Coronary artery (tissue), 2 donors: ENCODE measurements around the gene NDST3.

Experiments
- DNase-seq: peaks from one replicate; pipeline ENCODE4 v3.0.0-alpha.2; 2017; ENCODE audit warnings: low spot score
- H3K27ac ChIP-seq, 2 donors: fragments of 200-600 bp; sonication (generic); one replicate each; pipeline ENCODE4 v1.5.1; 2016 to 2019
- H3K4me3 ChIP-seq: fragments of 200-600 bp; sonication (generic); 2 replicates; pipeline ENCODE4 v1.5.1; 2016; ENCODE audit warnings: mild to moderate bottlenecking, moderate library complexity
- TF ChIP-seq, protein P1 (sequence below): fragments of 200-600 bp; sonication (generic); IDR thresholded peaks from one replicate; pipeline ENCODE4 v1.5.1; 2019; ENCODE audit warnings: antibody characterized with exemption

The NDST3 gene

DNA sequence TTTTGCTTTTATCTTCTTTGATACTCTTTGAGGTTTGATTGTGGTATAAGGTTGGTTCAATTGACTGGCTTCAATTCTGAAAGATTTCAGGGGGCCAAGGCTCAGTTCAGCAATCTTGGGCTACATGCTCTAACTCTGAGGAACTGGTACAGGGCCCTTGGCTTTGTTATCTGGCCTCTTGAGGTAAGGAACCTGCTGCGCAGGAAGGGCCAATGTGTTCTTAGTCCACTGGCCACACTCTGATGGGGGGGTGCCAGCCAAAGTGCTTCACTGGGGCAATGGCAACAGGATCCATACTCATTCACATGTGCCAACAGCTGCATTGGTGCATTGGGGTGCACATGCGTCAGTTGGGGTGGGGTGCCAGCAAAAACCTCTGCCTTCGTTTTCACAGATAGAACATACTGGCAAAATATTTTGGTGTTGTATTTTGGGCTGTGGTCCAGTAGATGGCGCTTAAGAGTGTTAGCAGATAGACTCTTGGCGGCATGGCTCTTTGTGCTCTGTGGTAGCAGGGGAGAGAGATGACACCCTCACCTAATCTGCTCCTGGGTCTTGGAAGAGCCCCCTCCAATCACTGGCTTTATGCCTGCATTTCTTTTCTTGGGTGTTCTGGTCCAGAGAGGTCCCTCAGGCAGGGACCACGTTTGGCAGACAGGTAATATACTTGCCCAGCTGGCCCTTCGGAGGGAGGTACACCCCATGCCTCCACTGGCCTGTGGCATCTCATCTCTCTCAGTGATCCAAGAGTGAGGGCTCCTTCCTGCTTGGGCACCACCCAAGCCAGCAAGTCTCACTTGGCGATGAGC is 42.9 kb downstream of the NDST3 start:
- TF ChIP-seq, protein P1, sequence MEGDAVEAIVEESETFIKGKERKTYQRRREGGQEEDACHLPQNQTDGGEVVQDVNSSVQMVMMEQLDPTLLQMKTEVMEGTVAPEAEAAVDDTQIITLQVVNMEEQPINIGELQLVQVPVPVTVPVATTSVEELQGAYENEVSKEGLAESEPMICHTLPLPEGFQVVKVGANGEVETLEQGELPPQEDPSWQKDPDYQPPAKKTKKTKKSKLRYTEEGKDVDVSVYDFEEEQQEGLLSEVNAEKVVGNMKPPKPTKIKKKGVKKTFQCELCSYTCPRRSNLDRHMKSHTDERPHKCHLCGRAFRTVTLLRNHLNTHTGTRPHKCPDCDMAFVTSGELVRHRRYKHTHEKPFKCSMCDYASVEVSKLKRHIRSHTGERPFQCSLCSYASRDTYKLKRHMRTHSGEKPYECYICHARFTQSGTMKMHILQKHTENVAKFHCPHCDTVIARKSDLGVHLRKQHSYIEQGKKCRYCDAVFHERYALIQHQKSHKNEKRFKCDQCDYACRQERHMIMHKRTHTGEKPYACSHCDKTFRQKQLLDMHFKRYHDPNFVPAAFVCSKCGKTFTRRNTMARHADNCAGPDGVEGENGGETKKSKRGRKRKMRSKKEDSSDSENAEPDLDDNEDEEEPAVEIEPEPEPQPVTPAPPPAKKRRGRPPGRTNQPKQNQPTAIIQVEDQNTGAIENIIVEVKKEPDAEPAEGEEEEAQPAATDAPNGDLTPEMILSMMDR, result no peak
- no peak overlapping the region for H3K4me3 ChIP-seq
- DNase-seq, result no peak
- H3K27ac ChIP-seq, result no peak overlapping the region

DNA sequence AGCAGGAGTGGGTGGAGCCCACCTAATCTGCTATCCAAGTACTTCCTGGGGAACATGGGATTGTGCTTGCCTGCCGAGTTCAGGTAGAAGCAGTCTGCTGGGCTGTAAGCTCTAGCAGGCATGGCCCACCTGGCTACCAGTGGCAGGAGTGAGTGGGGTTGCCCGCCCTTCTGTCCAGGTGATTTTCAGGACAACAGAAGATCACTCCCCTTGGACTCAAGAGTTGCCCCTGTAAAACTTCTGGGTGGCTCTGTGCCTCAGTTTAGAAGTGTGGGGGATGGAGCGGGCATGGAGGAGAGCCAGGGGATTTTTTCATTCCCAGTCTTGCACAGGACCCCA is 43.5 kb downstream of the NDST3 start:
- H3K27ac ChIP-seq, result no peak overlapping the region
- TF ChIP-seq, protein P1, result no peak
- H3K4me3 ChIP-seq, result no peak overlapping the region
- no peak for DNase-seq

DNA sequence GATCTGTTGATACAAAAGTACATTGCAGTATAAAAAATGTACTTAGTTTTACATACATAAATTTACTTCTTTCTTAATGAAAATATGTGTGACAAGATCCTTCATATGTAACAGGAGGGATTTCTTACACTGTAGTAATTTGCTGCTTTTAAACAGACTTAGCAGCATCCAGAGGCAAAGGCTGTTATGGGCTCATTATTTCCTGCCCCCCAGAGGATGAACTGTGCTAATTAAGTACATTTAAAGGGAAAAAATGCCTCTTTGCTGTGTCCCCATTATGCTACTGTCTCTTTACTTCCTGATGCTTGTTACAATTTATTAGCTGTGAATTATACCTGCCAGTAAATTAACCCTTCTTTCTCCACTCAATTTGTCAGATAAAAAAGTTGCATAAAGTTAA is 47.1 kb downstream of the NDST3 start:
- no peak overlapping the region for H3K27ac ChIP-seq
- TF ChIP-seq, protein P1, result no peak
- no peak overlapping the region for H3K4me3 ChIP-seq
- DNase-seq, result no peak

DNA sequence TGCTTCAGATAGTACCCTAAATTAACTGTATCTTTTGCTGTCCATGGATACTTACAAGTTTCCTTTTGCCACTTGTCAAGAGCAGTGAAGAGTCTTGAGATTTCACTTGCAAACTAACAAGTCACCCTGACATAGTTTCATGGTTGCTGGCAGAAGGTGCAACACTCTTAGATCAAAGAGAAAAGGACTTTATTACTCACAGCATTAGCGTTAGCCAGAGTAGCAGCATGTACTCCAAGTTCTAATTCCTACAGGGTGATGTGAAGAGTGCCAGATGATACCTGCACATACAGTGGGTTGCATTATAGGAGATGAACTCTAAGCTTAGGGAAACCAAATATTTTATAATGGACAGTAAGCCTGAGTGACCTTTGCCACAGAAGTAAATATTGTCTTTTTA is 47.9 kb downstream of the NDST3 start:
- DNase-seq, result no peak
- Histone ChIP-seq H3K27ac (no peak overlapping the region), H3K4me3 (no peak overlapping the region)
- TF ChIP-seq, protein P1, result no peak

DNA sequence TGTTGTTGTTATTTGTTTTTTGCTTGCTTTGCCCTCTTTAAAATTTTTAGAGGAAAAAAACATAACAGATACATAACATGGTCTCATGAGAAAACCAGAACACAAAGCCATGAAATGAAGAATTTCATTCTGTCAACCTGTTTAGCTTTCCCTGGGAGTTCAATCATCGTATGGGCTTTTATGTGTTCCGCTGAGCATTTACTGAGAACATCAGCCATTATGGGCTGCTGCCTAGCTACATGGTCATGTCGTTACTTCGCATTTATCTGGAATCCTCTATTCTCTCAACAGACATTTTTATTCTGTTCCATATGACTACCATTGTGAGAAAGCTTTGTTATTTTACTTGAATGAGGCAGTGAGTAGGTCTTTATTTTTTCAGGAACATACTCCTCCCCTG is 51.4 kb downstream of the NDST3 start:
- Histone ChIP-seq H3K4me3 (no peak overlapping the region), H3K27ac (no peak overlapping the region)
- no peak for DNase-seq
- TF ChIP-seq, protein P1, result no peak

DNA sequence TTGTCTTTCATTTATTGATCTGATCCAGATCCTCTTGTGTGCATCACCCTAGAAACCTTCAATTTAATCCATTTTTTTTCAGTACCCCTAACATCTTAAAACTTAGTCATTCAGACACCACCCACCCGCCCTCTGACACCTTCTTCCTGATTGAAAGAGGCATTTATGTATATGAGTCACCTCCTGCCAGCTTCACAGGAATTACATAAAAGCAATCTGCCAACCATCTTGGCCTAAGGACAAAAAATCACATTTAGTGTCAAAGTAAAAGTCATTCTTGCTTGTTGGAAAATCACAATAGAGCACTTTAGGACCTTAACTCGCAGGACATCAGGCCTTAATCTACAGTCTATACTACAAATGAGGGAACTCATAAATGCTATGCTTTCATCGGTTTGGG is 52.1 kb downstream of the NDST3 start:
- TF ChIP-seq, protein P1, result no peak
- DNase-seq, result no peak
- H3K27ac ChIP-seq, result no peak overlapping the region
- H3K4me3 ChIP-seq, result no peak overlapping the region

DNA sequence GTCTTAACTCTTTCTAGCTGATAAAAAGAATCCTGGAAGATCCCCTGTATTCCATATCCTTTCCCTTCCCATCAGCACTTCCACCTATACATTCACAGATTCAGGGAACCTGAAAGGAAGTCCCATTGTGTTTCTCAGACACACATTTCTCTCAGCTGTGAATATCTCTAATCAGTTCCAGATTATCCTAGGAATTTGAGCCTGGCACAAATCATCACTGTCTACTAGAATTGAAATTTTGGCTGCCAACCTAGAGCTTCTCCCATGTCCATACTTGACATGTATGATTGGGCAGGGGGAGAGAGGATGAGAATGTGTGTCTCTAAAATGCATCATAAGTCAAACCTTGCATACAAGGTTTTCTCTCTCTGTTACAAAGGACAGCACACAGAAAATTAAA is 53.1 kb downstream of the NDST3 start:
- DNase-seq, result no peak
- TF ChIP-seq, protein P1, result no peak

More for the DNA sequence above, 53.1 kb downstream of the NDST3 start:
- no peak overlapping the region for H3K4me3 ChIP-seq
- H3K27ac ChIP-seq, result no peak overlapping the region
